ENCODE results near the gene USP51.
"Not testable (repeated sequence)": the region's sequence is repeated elsewhere in the genome, so short reads cannot be mapped to it uniquely, and the experiment has no call there.

The USP51 gene

DNA sequence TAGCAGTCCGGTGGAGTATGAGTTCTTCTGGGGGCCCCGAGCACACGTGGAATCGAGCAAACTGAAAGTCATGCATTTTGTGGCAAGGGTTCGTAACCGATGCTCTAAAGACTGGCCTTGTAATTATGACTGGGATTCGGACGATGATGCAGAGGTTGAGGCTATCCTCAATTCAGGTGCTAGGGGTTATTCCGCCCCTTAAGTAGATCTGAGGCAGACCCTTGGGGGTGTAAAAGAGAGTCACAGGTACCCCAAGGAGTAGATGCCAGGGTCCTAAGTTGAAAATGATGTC, 36.9 kb downstream of the USP51 start:
- H3K36me3 Mint-ChIP-seq (ENCODE audit: low read depth) = no peaks in the 10 kb centered on the region
- peak overlapping the region; percentile 94 to 98 (median 96) for H3K27ac Mint-ChIP-seq
- no peaks in the 10 kb centered on the region for H3K27me3 Mint-ChIP-seq (ENCODE audit: low read depth)
- TF ChIP-seq, protein P1, sequence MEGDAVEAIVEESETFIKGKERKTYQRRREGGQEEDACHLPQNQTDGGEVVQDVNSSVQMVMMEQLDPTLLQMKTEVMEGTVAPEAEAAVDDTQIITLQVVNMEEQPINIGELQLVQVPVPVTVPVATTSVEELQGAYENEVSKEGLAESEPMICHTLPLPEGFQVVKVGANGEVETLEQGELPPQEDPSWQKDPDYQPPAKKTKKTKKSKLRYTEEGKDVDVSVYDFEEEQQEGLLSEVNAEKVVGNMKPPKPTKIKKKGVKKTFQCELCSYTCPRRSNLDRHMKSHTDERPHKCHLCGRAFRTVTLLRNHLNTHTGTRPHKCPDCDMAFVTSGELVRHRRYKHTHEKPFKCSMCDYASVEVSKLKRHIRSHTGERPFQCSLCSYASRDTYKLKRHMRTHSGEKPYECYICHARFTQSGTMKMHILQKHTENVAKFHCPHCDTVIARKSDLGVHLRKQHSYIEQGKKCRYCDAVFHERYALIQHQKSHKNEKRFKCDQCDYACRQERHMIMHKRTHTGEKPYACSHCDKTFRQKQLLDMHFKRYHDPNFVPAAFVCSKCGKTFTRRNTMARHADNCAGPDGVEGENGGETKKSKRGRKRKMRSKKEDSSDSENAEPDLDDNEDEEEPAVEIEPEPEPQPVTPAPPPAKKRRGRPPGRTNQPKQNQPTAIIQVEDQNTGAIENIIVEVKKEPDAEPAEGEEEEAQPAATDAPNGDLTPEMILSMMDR (IDR thresholded peaks at IDR 0.05; ENCODE audit: unreplicated experiment in 3 of 3) = no peak
- H3K4me3 Mint-ChIP-seq = peak overlapping the region; percentile 92 to 99 (median 99)
- H3K9me3 Mint-ChIP-seq = peaks cover 2% of the 10 kb centered on the region
- H3K4me1 Mint-ChIP-seq = peaks cover 15% of the 10 kb centered on the region

DNA sequence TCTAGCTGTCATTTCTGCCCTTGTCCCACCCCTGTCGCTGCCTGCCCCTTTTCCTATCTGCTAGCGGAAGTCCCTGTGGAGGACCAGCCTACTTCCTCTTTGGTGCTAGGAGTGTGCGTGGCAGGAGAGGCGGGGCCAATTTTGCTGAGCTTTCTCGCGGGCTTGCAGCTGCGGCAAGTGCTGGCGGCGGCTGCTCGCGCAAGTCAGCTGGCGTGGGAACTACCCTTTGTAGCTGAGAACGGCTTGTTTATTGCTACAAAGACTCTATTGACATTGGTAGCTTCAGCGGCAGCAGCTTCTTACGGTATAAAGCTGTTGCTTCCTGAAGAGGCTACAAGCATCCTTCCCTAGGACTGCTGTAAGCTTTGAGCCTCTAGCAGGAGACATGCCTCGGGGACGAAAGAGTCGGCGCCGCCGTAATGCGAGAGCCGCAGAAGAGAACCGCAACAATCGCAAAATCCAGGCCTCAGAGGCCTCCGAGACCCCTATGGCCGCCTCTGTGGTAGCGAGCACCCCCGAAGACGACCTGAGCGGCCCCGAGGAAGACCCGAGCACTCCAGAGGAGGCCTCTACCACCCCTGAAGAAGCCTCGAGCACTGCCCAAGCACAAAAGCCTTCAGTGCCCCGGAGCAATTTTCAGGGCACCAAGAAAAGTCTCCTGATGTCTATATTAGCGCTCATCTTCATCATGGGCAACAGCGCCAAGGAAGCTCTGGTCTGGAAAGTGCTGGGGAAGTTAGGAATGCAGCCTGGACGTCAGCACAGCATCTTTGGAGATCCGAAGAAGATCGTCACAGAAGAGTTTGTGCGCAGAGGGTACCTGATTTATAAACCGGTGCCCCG, 37.4 kb downstream of the USP51 start, which contains the start of gene MAGEH1:
MAGEH1 (plus strand) TSS at position 138 of the 843 bp plus-strand sequence; CDS start at position 386, 248 bp downstream.
- Mint-ChIP-seq H3K9me3 (peaks cover 2% of the 10 kb centered on the region), H3K4me3 (peak within 1 kb of the TSS; percentile 92 to 99 (median 99)), H3K27me3 (ENCODE audit: low read depth) (peaks cover 2% of the 10 kb centered on the region), H3K27ac (peak within 1 kb of the TSS; percentile 94 to 98 (median 96)), H3K36me3 (ENCODE audit: low read depth) (no peaks in the 10 kb centered on the region), H3K4me1 (peaks cover 15% of the 10 kb centered on the region)
- TF ChIP-seq, protein P1 (IDR thresholded peaks at IDR 0.05; ENCODE audit: unreplicated experiment in 3 of 3) = no peak

DNA sequence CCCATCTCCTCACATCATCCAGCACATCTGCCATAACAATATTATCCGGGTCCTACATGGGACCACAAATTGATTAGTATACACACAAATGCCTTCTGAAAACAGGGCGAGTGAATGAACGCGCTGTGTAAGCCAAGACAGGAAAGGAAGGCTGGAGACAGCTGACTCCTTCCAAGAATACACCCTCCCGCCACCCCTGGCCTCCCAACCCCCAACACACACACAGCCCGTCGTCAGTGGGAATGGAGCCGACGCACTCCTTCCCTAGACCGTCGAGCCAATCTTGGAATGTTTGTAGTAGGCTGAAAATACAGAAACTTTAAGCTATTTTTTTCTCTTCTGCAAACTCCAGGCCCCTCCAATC, 38.0 kb downstream of the USP51 start:
- TF ChIP-seq, protein P1 (IDR thresholded peaks at IDR 0.05; ENCODE audit: unreplicated experiment in 3 of 3) = no peak
- Mint-ChIP-seq H3K4me1 (peaks cover 15% of the 10 kb centered on the region), H3K27me3 (ENCODE audit: low read depth) (peaks cover 5% of the 10 kb centered on the region), H3K9me3 (peaks cover 2% of the 10 kb centered on the region), H3K4me3 (peak overlapping the region; percentile 92 to 99 (median 99)), H3K27ac (peak overlapping the region; percentile 94 to 98 (median 96)), H3K36me3 (ENCODE audit: low read depth) (no peaks in the 10 kb centered on the region)

DNA sequence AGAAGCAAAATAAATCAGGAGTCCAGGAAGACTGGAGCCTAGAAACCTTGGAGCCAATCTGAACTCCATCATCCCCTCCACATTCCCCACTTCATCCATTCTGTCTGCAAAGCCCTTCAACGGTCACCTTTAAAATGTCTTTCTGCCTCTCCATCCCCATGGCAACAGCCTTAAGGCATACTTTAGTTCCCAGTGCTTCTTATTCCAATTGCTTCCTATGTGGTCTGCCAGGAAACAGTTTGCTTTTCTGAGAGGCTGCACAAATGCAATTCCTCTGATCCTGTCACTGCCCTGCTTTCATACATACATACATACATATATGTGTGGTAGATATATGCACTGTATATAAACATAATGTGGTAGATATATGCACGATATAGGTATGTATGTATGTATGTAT, 38.5 kb downstream of the USP51 start:
- peak overlapping the region; percentile 94 to 98 (median 96) for H3K27ac Mint-ChIP-seq
- H3K27me3 Mint-ChIP-seq (ENCODE audit: low read depth) = peaks cover 5% of the 10 kb centered on the region
- H3K4me1 Mint-ChIP-seq = peaks cover 15% of the 10 kb centered on the region
- TF ChIP-seq, protein P1 (IDR thresholded peaks at IDR 0.05; ENCODE audit: unreplicated experiment in 3 of 3) = no peak
- H3K36me3 Mint-ChIP-seq (ENCODE audit: low read depth) = no peaks in the 10 kb centered on the region
- H3K9me3 Mint-ChIP-seq = peaks cover 2% of the 10 kb centered on the region
- H3K4me3 Mint-ChIP-seq = peak overlapping the region; percentile 92 to 99 (median 99)

DNA sequence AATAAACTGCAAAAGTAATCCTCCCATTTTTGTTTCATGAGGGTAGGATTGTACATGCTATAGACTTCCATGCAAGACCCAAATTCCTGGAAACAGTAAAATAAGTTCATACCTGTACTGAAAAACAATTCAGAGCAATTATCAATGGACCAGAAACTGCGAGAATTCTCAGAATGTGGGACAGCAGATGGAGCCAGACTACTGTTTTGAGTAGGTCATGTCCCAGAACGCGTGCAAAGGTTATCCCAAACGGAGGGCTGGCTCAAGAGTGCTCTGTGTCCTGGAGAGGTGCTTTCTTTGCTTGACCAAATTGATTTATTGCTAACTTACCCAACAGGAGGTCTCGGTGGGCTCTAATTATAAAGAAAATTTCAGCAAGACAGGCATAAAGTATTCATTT, 39.4 kb downstream of the USP51 start:
- TF ChIP-seq, protein P1 (IDR thresholded peaks at IDR 0.05; ENCODE audit: unreplicated experiment in 3 of 3) = peak in 1 of 3 experiments; percentile 11
- Mint-ChIP-seq H3K36me3 (ENCODE audit: low read depth) (no peaks in the 10 kb centered on the region), H3K9me3 (peaks cover 2% of the 10 kb centered on the region), H3K4me1 (peaks cover 15% of the 10 kb centered on the region), H3K27ac (peak overlapping the region; percentile 37 to 98 (median 94)), H3K27me3 (ENCODE audit: low read depth) (peaks cover 5% of the 10 kb centered on the region), H3K4me3 (peak overlapping the region; percentile 57 to 81 (median 79))

DNA sequence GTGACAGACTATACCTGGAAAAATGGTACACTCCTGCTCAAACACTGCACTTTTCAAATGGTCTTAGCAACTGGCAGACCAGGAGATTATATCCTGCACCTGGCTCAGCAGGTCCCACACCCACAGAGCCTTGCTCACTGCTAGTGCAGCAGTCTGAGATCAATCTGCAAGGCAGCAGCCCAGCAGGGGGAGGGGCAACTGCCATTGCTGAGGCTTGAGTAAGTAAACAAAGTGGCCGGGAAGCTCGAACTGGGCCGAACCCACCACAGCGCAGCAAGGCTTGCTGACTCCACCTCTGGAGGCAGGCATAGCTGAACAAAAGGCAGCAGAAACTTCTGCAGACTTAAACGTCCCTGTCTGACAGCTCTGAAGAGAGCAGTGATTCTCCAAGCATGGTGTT, 46.2 kb downstream of the USP51 start:
- H3K27me3 Mint-ChIP-seq (ENCODE audit: low read depth); H3K27ac Mint-ChIP-seq; H3K4me3 Mint-ChIP-seq; H3K4me1 Mint-ChIP-seq; H3K36me3 Mint-ChIP-seq (ENCODE audit: low read depth): not testable (repeated sequence)
- peaks cover 12% of the 10 kb centered on the region for H3K9me3 Mint-ChIP-seq

All from nephron (organoid).